Fibroblast of the aortic adventitia (primary cell): ENCODE results near the gene MPPED2. TPM values are rescaled to one million over a fixed set of nuclear protein-coding genes. Genes with fewer than 3 reads are reported as not detected.

Source experiments
- DNase-seq: peaks from one replicate; pipeline ENCODE4 v3.0.0-alpha.2; 2010; ENCODE audit warnings: low read depth
- H3K4me3 ChIP-seq: 2 replicates; pipeline ENCODE4 v1.5.1; 2011; ENCODE audit warnings: low read depth, mild to moderate bottlenecking, control low read depth, low read length, moderate library complexity
- CTCF ChIP-seq: IDR thresholded peaks from 2 replicates; pipeline ENCODE4 v1.5.1; 2011; ENCODE audit warnings: mild to moderate bottlenecking, low read length, control low read depth, inconsistent platforms; ENCODE audit not compliant: insufficient read depth
- total RNA-seq: library from RNA; depleted of rRNA; stranded (reverse); fragments of >200 nt; gene quantifications from 2 replicates; pipeline ENCODE4 v1.2.3, GENCODE V29; 2012; ENCODE audit warnings: low replicate concordance

MPPED2 gene
- total RNA-seq, 1 donor: 0.18 TPM

- no peak overlapping the region for H3K4me3 ChIP-seq
- DNase-seq: no peak
- no peak for TF ChIP-seq CTCF
Observed at GRCh38 chr11:30485222-30485621, 100.9 kb downstream of the MPPED2 start.

DNA sequence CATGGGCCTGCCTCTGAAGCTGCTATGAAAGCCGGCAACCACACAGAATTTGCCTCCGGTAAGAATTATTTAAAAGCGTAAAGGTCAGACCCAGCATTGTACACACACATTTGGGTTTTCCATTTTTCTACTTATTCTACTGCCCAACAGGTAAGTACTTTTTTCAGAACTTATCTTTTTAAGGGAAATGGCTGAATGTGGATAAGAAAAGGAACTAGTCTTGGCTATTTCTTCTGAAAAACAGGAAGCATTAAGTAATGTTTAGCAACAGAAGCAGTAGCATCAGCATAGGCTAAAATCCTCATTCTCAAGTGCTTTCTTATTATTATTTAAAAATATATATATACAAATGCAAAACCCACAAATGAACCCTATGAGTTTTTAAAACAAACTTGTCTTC, 103.1 kb downstream of the MPPED2 start:
- no peak for DNase-seq
- TF ChIP-seq CTCF: no peak
- H3K4me3 ChIP-seq: no peak overlapping the region

DNA sequence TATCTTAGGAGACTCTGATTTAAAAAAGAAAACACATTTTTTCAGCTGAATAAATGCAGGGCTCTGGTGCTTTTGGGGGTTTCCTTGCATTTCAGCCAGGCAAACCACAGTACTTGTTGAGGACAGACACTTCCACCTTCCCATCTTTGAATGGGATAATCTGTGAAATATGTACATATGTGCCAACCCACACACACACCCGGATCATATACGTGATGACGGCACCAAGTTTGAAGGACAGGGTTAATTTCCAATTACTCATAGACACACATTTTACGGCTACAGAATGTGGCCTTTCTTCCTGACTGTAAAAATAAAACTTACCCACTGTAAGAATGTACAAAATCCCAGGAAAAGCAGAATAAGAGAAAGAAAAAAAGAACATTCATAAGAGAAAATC, 104.4 kb downstream of the MPPED2 start:
- no peak for TF ChIP-seq CTCF
- no peak for DNase-seq
- no peak overlapping the region for H3K4me3 ChIP-seq

DNA sequence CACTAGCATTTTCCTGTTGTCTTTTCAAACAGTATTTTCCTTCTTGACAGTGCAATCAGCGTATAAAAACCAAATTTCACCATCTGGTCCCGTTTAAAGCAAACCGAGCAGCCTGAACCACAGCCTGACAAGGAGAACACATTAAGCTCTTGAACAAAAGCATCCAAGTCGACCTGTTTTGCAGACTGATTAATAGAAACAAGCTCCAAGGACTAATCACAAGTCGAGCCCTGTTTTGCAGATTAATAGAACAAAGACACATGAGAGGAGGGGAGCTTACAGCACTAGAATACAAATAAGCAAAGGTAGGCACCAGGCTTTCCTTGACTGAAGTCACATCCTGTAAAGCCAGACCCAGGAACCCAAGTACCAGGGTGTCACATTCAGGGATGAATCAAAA, 104.8 kb downstream of the MPPED2 start:
- DNase-seq: no peak
- H3K4me3 ChIP-seq: no peak overlapping the region
- no peak for TF ChIP-seq CTCF

- DNase-seq: no peak
- TF ChIP-seq CTCF: no peak
- H3K4me3 ChIP-seq: no peak overlapping the region
Observed at GRCh38 chr11:30479899-30480298, 106.3 kb downstream of the MPPED2 start.

GRCh38 chr11:30478923-30479322, 107.2 kb downstream of the MPPED2 start:
- TF ChIP-seq CTCF: no peak
- DNase-seq: no peak
- H3K4me3 ChIP-seq: no peak overlapping the region

GRCh38 chr11:30477061-30477460, 109.1 kb downstream of the MPPED2 start:
- DNase-seq: no peak
- no peak overlapping the region for H3K4me3 ChIP-seq
- no peak for TF ChIP-seq CTCF
